ENCODE results near the gene CAMKK2.

The CAMKK2 gene

GRCh38 chr12:121296618-121297434 is at the start of gene CAMKK2:
TSS of gene CAMKK2 (minus strand) at chr12:121296709. CDS start at chr12:121274526, 22,183 bp downstream.
- DNase-seq (ENCODE audit: low read depth) = peak; percentile 94
- H3K4me3 ChIP-seq (ENCODE audit: low read depth, low read length) = peak within 1 kb of the TSS; percentile 83
- TF ChIP-seq MYC (IDR thresholded peaks at IDR 0.05; ENCODE audit: low read depth, low read length) (0 out of 2 replicates have a peak, but pooled peaks have one; percentile 16), POLR2A (IDR thresholded peaks at IDR 0.05; ENCODE audit: extremely low read depth, insufficient read length) (peak; percentile 67), MAX (IDR thresholded peaks at IDR 0.05; ENCODE audit: low read depth, low read length) (0 out of 2 replicates have a peak, but pooled peaks have one; percentile 4), CTCF (IDR thresholded peaks at IDR 0.05; ENCODE audit: low read depth, low read length) (peak; percentile 22)

GRCh38 chr12:121345151-121345815 is 48.8 kb upstream of the CAMKK2 start:
- no peak for DNase-seq (ENCODE audit: low read depth)
- H3K4me3 ChIP-seq (ENCODE audit: low read depth, low read length) = no peak overlapping the region
- TF ChIP-seq CTCF (IDR thresholded peaks at IDR 0.05; ENCODE audit: low read depth, low read length) (no peak), MYC (IDR thresholded peaks at IDR 0.05; ENCODE audit: low read depth, low read length) (no peak), POLR2A (IDR thresholded peaks at IDR 0.05; ENCODE audit: extremely low read depth, insufficient read length) (no peak), MAX (IDR thresholded peaks at IDR 0.05; ENCODE audit: low read depth, low read length) (no peak)

- no peak for DNase-seq (ENCODE audit: low read depth)
- TF ChIP-seq CTCF (IDR thresholded peaks at IDR 0.05; ENCODE audit: low read depth, low read length) = no peak
- no peak for TF ChIP-seq POLR2A (IDR thresholded peaks at IDR 0.05; ENCODE audit: extremely low read depth, insufficient read length)
- no peak for TF ChIP-seq MAX (IDR thresholded peaks at IDR 0.05; ENCODE audit: low read depth, low read length)
- no peak for TF ChIP-seq MYC (IDR thresholded peaks at IDR 0.05; ENCODE audit: low read depth, low read length)
- H3K4me3 ChIP-seq (ENCODE audit: low read depth, low read length) = no peak overlapping the region
These were observed 48.0 kb upstream of the CAMKK2 start for GRCh38 chr12:121344506-121344905.

GRCh38 chr12:121337416-121337815 is 40.9 kb upstream of the CAMKK2 start:
- H3K4me3 ChIP-seq (ENCODE audit: low read depth, low read length) = no peak overlapping the region
- no peak for DNase-seq (ENCODE audit: low read depth)
- TF ChIP-seq MAX (IDR thresholded peaks at IDR 0.05; ENCODE audit: low read depth, low read length) = no peak
- TF ChIP-seq POLR2A (IDR thresholded peaks at IDR 0.05; ENCODE audit: extremely low read depth, insufficient read length) = no peak
- no peak for TF ChIP-seq MYC (IDR thresholded peaks at IDR 0.05; ENCODE audit: low read depth, low read length)
- no peak for TF ChIP-seq CTCF (IDR thresholded peaks at IDR 0.05; ENCODE audit: low read depth, low read length)

GRCh38 chr12:121334513-121335343 is 38.2 kb upstream of the CAMKK2 start:
- peak; percentile 82 for DNase-seq (ENCODE audit: low read depth)
- TF ChIP-seq MYC (IDR thresholded peaks at IDR 0.05; ENCODE audit: low read depth, low read length) = no peak
- TF ChIP-seq CTCF (IDR thresholded peaks at IDR 0.05; ENCODE audit: low read depth, low read length) = peak; percentile 95
- H3K4me3 ChIP-seq (ENCODE audit: low read depth, low read length) = no peak overlapping the region

Data from NB4 (cell line).